ENCODE data around the gene XXYLT1.
"Not testable (repeated sequence)": the region's sequence is repeated elsewhere in the genome, so short reads cannot be mapped to it uniquely, and the experiment has no call there.

Gene XXYLT1

GRCh38 chr3:195204360-195205163 is 66.4 kb downstream of the XXYLT1 start:
- peak; percentile 89 to 95 for DNase-seq

GRCh38 chr3:195203606-195204005 is 67.4 kb downstream of the XXYLT1 start:
- DNase-seq: no peak

GRCh38 chr3:195201295-195201694 is 69.7 kb downstream of the XXYLT1 start:
- DNase-seq: no peak

- DNase-seq: no peak
Observed at GRCh38 chr3:195200010-195200822, 70.7 kb downstream of the XXYLT1 start.

GRCh38 chr3:195198426-195199346 is 72.3 kb downstream of the XXYLT1 start:
- no peak for DNase-seq

GRCh38 chr3:195197765-195198425 is 73.1 kb downstream of the XXYLT1 start:
- DNase-seq: no peak

GRCh38 chr3:195196266-195196665 is 74.7 kb downstream of the XXYLT1 start:
- no peak for DNase-seq

GRCh38 chr3:195195321-195196209 is 75.4 kb downstream of the XXYLT1 start:
- DNase-seq: no peak

- DNase-seq: no peak
Observed at GRCh38 chr3:195194559-195195206, 76.3 kb downstream of the XXYLT1 start.

GRCh38 chr3:195191580-195191979 is 79.4 kb downstream of the XXYLT1 start:
- DNase-seq: no peak

- no peak for DNase-seq
Observed at GRCh38 chr3:195189821-195190220, 81.1 kb downstream of the XXYLT1 start.

- DNase-seq: no peak
Observed at GRCh38 chr3:195188426-195188927, 82.5 kb downstream of the XXYLT1 start.

GRCh38 chr3:195187609-195188425 is 83.1 kb downstream of the XXYLT1 start:
- DNase-seq: no peak

GRCh38 chr3:195186710-195187047 is 84.3 kb downstream of the XXYLT1 start:
- DNase-seq: not testable (repeated sequence)

GRCh38 chr3:195186041-195186709 is 84.8 kb downstream of the XXYLT1 start:
- DNase-seq: no peak

GRCh38 chr3:195185583-195185982 is 85.4 kb downstream of the XXYLT1 start:
- DNase-seq: no peak

- DNase-seq: no peak
Observed at GRCh38 chr3:195184716-195185421, 86.1 kb downstream of the XXYLT1 start.

GRCh38 chr3:195183071-195183776 is 87.7 kb downstream of the XXYLT1 start:
- DNase-seq: no peak

Data from NCI-H446 (cell line).